Medulla oblongata (tissue), 1 donor: ENCODE data around the gene SRPK2.
"Not testable (repeated sequence)": the region's sequence is repeated elsewhere in the genome, so short reads cannot be mapped to it uniquely, and the experiment has no call there.

Experiments used
- DNase-seq: peaks from one replicate; pipeline ENCODE4 v3.0.0-alpha.2; 2015; ENCODE audit errors: extremely low spot score

The SRPK2 gene

GRCh38 chr7:105304040-105304895, 84.5 kb downstream of the SRPK2 start:
- peak; percentile 92 for DNase-seq

GRCh38 chr7:105300587-105300986, 88.1 kb downstream of the SRPK2 start:
- not testable (repeated sequence) for DNase-seq

- DNase-seq = no peak
Measured at GRCh38 chr7:105298439-105298894, 90.3 kb downstream of the SRPK2 start.

GRCh38 chr7:105297985-105298384, 90.7 kb downstream of the SRPK2 start:
- no peak for DNase-seq

GRCh38 chr7:105297309-105297708, 91.4 kb downstream of the SRPK2 start:
- no peak for DNase-seq

- DNase-seq = no peak
Measured at GRCh38 chr7:105296491-105296890, 92.2 kb downstream of the SRPK2 start.

GRCh38 chr7:105295596-105296352, 92.9 kb downstream of the SRPK2 start:
- no peak for DNase-seq

- not testable (repeated sequence) for DNase-seq
Measured at GRCh38 chr7:105294482-105294881, 94.2 kb downstream of the SRPK2 start.

- no peak for DNase-seq
Measured at GRCh38 chr7:105289704-105290103, 99.0 kb downstream of the SRPK2 start.

- no peak for DNase-seq
Measured at GRCh38 chr7:105286441-105286840, 102.3 kb downstream of the SRPK2 start.

- peak; percentile 56 for DNase-seq
Measured at GRCh38 chr7:105285118-105285874, 103.4 kb downstream of the SRPK2 start.

GRCh38 chr7:105284014-105284413, 104.7 kb downstream of the SRPK2 start:
- DNase-seq = no peak

GRCh38 chr7:105281966-105282365, 106.8 kb downstream of the SRPK2 start:
- no peak for DNase-seq

GRCh38 chr7:105279688-105280007, 109.1 kb downstream of the SRPK2 start:
- DNase-seq = no peak

- no peak for DNase-seq
Measured at GRCh38 chr7:105278973-105279687, 109.6 kb downstream of the SRPK2 start.

GRCh38 chr7:105278565-105278964, 110.2 kb downstream of the SRPK2 start:
- no peak for DNase-seq

GRCh38 chr7:105277341-105277740, 111.4 kb downstream of the SRPK2 start:
- DNase-seq = no peak

- no peak for DNase-seq
Measured at GRCh38 chr7:105270117-105270516, 118.6 kb downstream of the SRPK2 start.

- DNase-seq = peak; percentile 60
Measured at GRCh38 chr7:105269397-105269796, 119.3 kb downstream of the SRPK2 start.

GRCh38 chr7:105268511-105269392, 120.0 kb downstream of the SRPK2 start:
- peak; percentile 92 for DNase-seq

GRCh38 chr7:105268056-105268455, 120.7 kb downstream of the SRPK2 start:
- no peak for DNase-seq
